ENCODE measurements around the gene GNB1L.

Gene GNB1L

DNA sequence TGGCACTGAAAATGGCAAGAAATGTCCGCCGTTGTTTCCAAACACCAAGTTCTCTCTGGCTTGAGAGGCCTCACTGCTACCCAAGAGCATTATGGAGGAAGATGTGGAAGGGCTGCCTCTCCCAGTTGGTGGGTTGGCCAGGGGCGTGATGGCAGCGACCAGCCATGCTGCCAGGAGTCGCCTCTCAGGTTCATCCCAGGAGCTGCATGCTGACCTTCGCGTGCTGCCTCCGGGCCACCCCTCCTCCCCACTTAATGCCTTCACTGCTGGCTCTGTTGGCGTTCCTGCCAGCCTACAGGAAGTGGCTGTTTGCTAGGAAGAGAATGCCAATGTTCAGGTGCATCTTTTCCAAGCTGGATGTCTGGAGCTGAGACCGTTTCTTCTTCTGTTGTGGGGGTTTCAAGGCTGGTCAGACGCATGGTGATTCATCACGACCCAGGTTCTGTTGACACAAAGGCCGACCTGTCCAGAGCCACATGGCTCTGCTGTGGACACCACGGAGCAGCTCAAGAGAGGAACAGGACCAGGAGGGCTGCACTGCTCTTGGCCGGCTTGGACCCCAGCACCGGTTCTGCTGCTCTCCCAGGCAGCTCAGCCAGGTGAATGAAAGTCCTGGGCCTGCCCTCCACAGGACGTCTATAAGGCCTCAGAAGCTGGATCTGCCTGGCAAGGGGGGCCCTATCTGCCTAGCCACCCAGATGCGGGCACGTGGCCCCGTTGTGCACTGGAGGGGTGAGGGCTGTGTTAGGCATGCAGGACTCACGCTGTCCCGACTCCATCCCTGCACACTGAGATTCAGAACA lies 69.0 kb downstream of the GNB1L start:
- no peaks in the 10 kb centered on the region for H3K9me3 ChIP-seq (ENCODE audit: insufficient read depth, low read length)
- H3K4me3 ChIP-seq (ENCODE audit: low read length): no peak overlapping the region
- TF ChIP-seq, protein P1, sequence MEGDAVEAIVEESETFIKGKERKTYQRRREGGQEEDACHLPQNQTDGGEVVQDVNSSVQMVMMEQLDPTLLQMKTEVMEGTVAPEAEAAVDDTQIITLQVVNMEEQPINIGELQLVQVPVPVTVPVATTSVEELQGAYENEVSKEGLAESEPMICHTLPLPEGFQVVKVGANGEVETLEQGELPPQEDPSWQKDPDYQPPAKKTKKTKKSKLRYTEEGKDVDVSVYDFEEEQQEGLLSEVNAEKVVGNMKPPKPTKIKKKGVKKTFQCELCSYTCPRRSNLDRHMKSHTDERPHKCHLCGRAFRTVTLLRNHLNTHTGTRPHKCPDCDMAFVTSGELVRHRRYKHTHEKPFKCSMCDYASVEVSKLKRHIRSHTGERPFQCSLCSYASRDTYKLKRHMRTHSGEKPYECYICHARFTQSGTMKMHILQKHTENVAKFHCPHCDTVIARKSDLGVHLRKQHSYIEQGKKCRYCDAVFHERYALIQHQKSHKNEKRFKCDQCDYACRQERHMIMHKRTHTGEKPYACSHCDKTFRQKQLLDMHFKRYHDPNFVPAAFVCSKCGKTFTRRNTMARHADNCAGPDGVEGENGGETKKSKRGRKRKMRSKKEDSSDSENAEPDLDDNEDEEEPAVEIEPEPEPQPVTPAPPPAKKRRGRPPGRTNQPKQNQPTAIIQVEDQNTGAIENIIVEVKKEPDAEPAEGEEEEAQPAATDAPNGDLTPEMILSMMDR (IDR thresholded peaks at IDR 0.05; ENCODE audit: low read depth, low read length): no peak
- no peak for TF ChIP-seq EZH2phosphoT487 (IDR thresholded peaks at IDR 0.05; ENCODE audit: low read depth)
- H3K4me2 ChIP-seq (ENCODE audit: low read length): no peak overlapping the region
- H3K9ac ChIP-seq (ENCODE audit: low read length): no peak overlapping the region
- no peaks in the 10 kb centered on the region for H3K36me3 ChIP-seq (replicated peaks; ENCODE audit: low read depth, low read length)
- no peaks in the 10 kb centered on the region for H3K27me3 ChIP-seq (ENCODE audit: low read depth, low read length)
- H4K20me1 ChIP-seq (ENCODE audit: insufficient read depth, low read length): no peaks in the 10 kb centered on the region
- H3K27ac ChIP-seq (ENCODE audit: low read length): no peak overlapping the region
- no peaks in the 10 kb centered on the region for H3K4me1 ChIP-seq (ENCODE audit: low read length)
- no peaks in the 10 kb centered on the region for H3K79me2 ChIP-seq (ENCODE audit: low read length)
- H2AFZ ChIP-seq (ENCODE audit: low read depth, low read length): no peak overlapping the region

DNA sequence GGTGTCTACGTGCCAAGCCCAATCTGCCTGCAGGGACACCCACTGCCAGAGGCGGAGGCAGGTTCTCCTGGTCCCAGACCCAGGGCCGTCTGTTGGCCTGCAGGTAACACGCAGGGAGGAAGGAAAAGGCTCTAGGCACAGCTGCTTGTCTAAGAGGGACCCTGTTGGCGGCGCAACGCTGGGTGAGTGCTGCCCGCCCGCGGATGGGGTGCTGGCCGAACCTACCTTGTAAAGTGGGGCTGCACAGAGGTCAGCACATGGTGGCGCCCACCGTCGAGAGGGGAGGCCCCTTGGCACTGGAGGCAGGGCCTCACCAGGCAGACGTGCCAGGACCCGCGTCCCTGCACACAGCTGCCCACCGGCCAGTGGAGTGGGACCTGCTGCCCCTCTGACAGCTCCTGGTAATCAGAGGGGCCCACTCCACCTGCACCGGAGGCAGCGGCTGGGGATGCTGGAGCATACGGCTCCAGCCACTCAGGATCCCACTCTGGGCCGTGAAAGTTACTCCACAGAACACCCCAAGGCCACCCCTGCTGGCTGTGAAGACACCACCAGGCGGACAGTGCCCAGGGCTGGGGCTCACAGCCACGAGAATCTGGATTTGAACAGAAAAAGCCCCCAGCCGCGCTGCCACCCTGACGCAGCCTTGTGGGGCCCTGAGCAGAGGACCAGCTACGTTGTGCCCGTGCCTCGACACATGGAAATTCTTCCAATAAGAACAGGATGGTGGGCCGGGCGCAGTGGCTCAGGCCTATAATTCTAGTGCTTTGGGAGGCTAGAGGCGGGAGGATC lies 70.1 kb downstream of the GNB1L start:
- Histone ChIP-seq H4K20me1 (ENCODE audit: insufficient read depth, low read length) (no peaks in the 10 kb centered on the region), H3K27me3 (ENCODE audit: low read depth, low read length) (no peaks in the 10 kb centered on the region), H3K4me2 (ENCODE audit: low read length) (no peak overlapping the region), H3K9me3 (ENCODE audit: insufficient read depth, low read length) (no peaks in the 10 kb centered on the region), H2AFZ (ENCODE audit: low read depth, low read length) (no peak overlapping the region), H3K27ac (ENCODE audit: low read length) (no peak overlapping the region), H3K4me1 (ENCODE audit: low read length) (0 out of 2 replicates have a peak, but pooled peaks cover 4% of the 10 kb centered on the region), H3K4me3 (ENCODE audit: low read length) (no peak overlapping the region), H3K9ac (ENCODE audit: low read length) (no peak overlapping the region), H3K79me2 (ENCODE audit: low read length) (no peaks in the 10 kb centered on the region), H3K36me3 (replicated peaks; ENCODE audit: low read depth, low read length) (no peaks in the 10 kb centered on the region)
- TF ChIP-seq, protein P1 (IDR thresholded peaks at IDR 0.05; ENCODE audit: low read depth, low read length): no peak

DNA sequence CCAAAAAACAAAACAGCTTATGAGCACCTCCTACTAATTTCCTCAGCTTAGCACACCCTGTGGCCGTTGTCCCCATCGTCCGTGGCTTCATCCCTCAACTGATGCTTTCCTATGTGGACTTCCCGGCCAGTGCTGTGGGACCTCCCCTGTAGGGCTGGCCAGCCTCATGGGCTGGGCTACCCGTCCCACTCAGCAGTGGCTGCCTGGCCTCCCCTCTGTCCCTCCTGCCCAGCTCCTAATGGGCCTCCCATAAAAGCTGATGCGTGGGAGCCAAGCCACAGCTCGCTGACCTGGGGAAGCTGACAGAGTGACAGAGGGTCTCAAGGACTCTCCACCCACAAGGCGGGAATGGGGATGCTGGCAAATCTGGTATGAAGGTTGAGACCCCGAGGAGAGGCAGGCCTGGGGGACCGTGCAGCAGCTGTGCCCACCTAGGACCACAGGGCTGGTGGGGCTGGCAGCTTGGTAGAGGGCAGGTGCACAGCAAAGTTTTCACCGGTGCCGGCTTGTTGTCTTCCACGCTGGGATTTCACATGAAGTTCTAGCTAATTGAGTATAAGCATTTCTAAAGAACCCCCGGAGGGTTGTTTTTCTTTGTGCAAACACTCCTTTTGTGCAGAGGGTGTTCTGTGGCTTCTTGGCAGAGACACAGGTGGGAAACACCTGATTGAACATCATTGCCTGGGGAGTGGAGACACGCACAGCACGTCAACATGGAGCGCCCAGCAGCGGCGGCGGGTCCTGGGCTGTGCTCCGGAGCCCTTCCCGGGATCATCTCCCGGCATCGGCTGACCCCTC lies 70.9 kb downstream of the GNB1L start:
- no peak overlapping the region for H3K4me2 ChIP-seq (ENCODE audit: low read length)
- no peak overlapping the region for H2AFZ ChIP-seq (ENCODE audit: low read depth, low read length)
- no peaks in the 10 kb centered on the region for H3K36me3 ChIP-seq (replicated peaks; ENCODE audit: low read depth, low read length)
- no peak overlapping the region for H3K27ac ChIP-seq (ENCODE audit: low read length)
- 0 out of 2 replicates have a peak, but pooled peaks cover 4% of the 10 kb centered on the region for H3K4me1 ChIP-seq (ENCODE audit: low read length)
- H4K20me1 ChIP-seq (ENCODE audit: insufficient read depth, low read length): no peaks in the 10 kb centered on the region
- H3K9me3 ChIP-seq (ENCODE audit: insufficient read depth, low read length): no peaks in the 10 kb centered on the region
- H3K79me2 ChIP-seq (ENCODE audit: low read length): no peaks in the 10 kb centered on the region
- H3K27me3 ChIP-seq (ENCODE audit: low read depth, low read length): no peaks in the 10 kb centered on the region
- TF ChIP-seq, protein P1 (IDR thresholded peaks at IDR 0.05; ENCODE audit: low read depth, low read length): no peak
- no peak for TF ChIP-seq EZH2phosphoT487 (IDR thresholded peaks at IDR 0.05; ENCODE audit: low read depth)
- no peak overlapping the region for H3K4me3 ChIP-seq (ENCODE audit: low read length)
- H3K9ac ChIP-seq (ENCODE audit: low read length): no peak overlapping the region
